Adrenal gland (tissue), 12 donors: ENCODE data around the gene RNF151. TPM values are rescaled to one million over a fixed set of nuclear protein-coding genes. Genes with fewer than 3 reads are reported as not detected.

Source experiments
- DNase-seq, 7 donors: peaks; one replicate each; pipeline ENCODE4 v3.0.0-alpha.2; 2019 to 2020
- H3K27ac ChIP-seq, 5 donors: fragments of 200-600 bp; sonication (generic) in 4 of 5; 1 replicate in 3 of 5; 2 replicates in 2 of 5; pipeline versions ENCODE4 v1.5.1 to v1.8.0; 2016 to 2020; ENCODE audit warnings: mild to moderate bottlenecking in 1 of 5
- H3K27me3 ChIP-seq: fragments of 200-600 bp; 2 replicates; pipeline ENCODE4 v1.8.0; 2021
- H3K36me3 ChIP-seq, 2 donors: fragments of 200-600 bp; replicated peaks in 1 of 2; 1 replicate in 1 of 2; 2 replicates in 1 of 2; pipeline versions ENCODE4 v1.5.1 to v1.8.0; 2018 to 2022
- H3K4me1 ChIP-seq, 2 donors: fragments of 200-600 bp; replicated peaks in 1 of 2; 1 replicate in 1 of 2; 2 replicates in 1 of 2; pipeline versions ENCODE4 v1.5.1 to v1.8.0; 2018 to 2021
- H3K4me3 ChIP-seq, 4 donors: fragments of 200-600 bp; sonication (generic) in 3 of 4; one replicate each; pipeline ENCODE4 v1.5.1; 2016 to 2018
- H3K9me3 ChIP-seq, 3 donors: fragments of 200-600 bp; sonication (generic) in 1 of 3; replicated peaks in 1 of 3; 1 replicate in 2 of 3; 2 replicates in 1 of 3; pipeline versions ENCODE4 v1.5.1 to v1.8.0; 2016 to 2021
- CTCF ChIP-seq, 6 experiments: fragments of 450-650 bp in 4 of 6; fragments of 200-600 bp in 2 of 6; sonication (generic) in 1 of 6; IDR thresholded peaks; 1 replicate in 5 of 6; 2 replicates in 1 of 6; pipeline versions ENCODE4 v1.5.1 to v1.8.0; 2016 to 2021; ENCODE audit warnings: antibody characterized with exemption in 6 of 6, mild to moderate bottlenecking in 2 of 6, moderate library complexity in 1 of 6
- POLR2A ChIP-seq, 2 donors: fragments of 450-650 bp; IDR thresholded peaks; one replicate each; pipeline ENCODE4 v1.6.1; 2017; ENCODE audit warnings: antibody characterized with exemption in 2 of 2, mild to moderate bottlenecking in 2 of 2, moderate library complexity in 1 of 2
- WGBS, 4 donors: extraction: QIAGEN DNeasy Blood & Tissue Kit in 2 of 4; methylation state at CpG; one replicate each; pipeline versions ENCODE4 v1.1.5 to v1.1.7; 2013 to 2017; 5-methylcytosine and 5-hydroxymethylcytosine counted together
- intact Hi-C, 2 donors: fragments of 100-400 bp; cut with DNase I; formaldehyde crosslinking; loops; one replicate each; pipeline versions ENCODE4 v1.14.1 to v1.15.0; 2022 to 2023
- polyA plus RNA-seq, 3 donors: library from polyadenylated mRNA; stranded (reverse); fragments of 200-250 nt in 2 of 3; fragments of 350-450 nt in 1 of 3; fragmentation: Illumina TruSeq in 1 of 3; extraction: RNeasy Lipid Tissue Mini Kit (QIAGEN cat#74804) in 1 of 3; gene quantifications; one replicate each; pipeline ENCODE4 v1.2.3, GENCODE V29; 2013 to 2014
- total RNA-seq, 9 donors: library from RNA; depleted of rRNA in 4 of 9; stranded (reverse); fragments of >200 nt in 4 of 9; fragments of 120-200 nt in 1 of 9; fragmentation: NEBNext Ultra II Directional in 1 of 9; extraction: Animal tissue kit (Norgen Biotek cat#: 25700) in 1 of 9; gene quantifications; one replicate each; pipeline versions ENCODE4 v1.1.0 to v1.2.4, GENCODE V29; 2013 to 2023
- donor health status: healthy with polysubstance abuse.
- donor health status: Bipolar disorder and iron deficiency.
- donor health status: DM: yes; HTN: yes; CAD: no.
- donor health status: DM: no; HTN: no; CAD: no.
- donor health status: DM: no; HTN: no; CAD: no.
- donor health status: DM: yes; HTN: yes; CAD: no.

RNF151 gene
- total and polyA plus RNA-seq, 12 donors = 0.20 to 0.64 (median 0.47) TPM; not detected in 9

- Histone ChIP-seq H3K36me3 (peaks cover 0 to 30% of the 10 kb centered on the region in 2 donors), H3K4me1 (peaks cover 7 to 21% of the 10 kb centered on the region in 2 donors), H3K4me3 (peak within 1 kb of the TSS; percentile 74 to 100 (median 93)), H3K27me3 (no peaks in the 10 kb centered on the region), H3K27ac (peak within 1 kb of the TSS; percentile 16 to 96 (median 79)), H3K9me3 (no peaks in the 10 kb centered on the region)
- peak; percentile 92 to 96 (median 94) for DNase-seq
- peak; percentile 84 to 89 for TF ChIP-seq POLR2A (IDR thresholded peaks at IDR 0.05)
- no peak for TF ChIP-seq CTCF (IDR thresholded peaks at IDR 0.05)
- intact Hi-C loops = no loop called here
- 0% methylated on average over 1 to 78 of the region's 78 CpGs for WGBS, 4 donors
These were observed 5.3 kb downstream of the RNF151 start, which contains the start of gene TBL3 for GRCh38 chr16:1971796-1972489. TSS of gene TBL3 (plus strand) at chr16:1972053. CDS start at chr16:1972165, 112 bp downstream.

GRCh38 chr16:1972490-1972877, 5.8 kb downstream of the RNF151 start:
- intact Hi-C loops = no loop called here
- H3K27me3 ChIP-seq = no peaks in the 10 kb centered on the region

GRCh38 chr16:1973461-1974156, 7.0 kb downstream of the RNF151 start:
- Histone ChIP-seq H3K4me3 (no peak overlapping the region), H3K4me1 (peaks cover 7 to 21% of the 10 kb centered on the region in 2 donors), H3K36me3 (peaks cover 0 to 46% of the 10 kb centered on the region in 2 donors), H3K9me3 (no peaks in the 10 kb centered on the region), H3K27ac (no peak overlapping the region), H3K27me3 (no peaks in the 10 kb centered on the region)
- intact Hi-C loops = no loop called here
- DNase-seq = no peak
- 84 to 94% (median 89%) methylated on average over 12 to 16 of the region's 16 CpGs for WGBS, 4 donors
- TF ChIP-seq CTCF (IDR thresholded peaks at IDR 0.05) (no peak), POLR2A (IDR thresholded peaks at IDR 0.05) (no peak)

More at GRCh38 chr16:1972490-1972877, 5.8 kb downstream of the RNF151 start:
- H3K4me3 ChIP-seq = peak overlapping the region; percentile 74 to 100 (median 93)
- TF ChIP-seq POLR2A (IDR thresholded peaks at IDR 0.05) (no peak), CTCF (IDR thresholded peaks at IDR 0.05) (no peak)
- peak overlapping the region in 1 of 5 donors; percentile 79 for H3K27ac ChIP-seq
- no peaks in the 10 kb centered on the region for H3K9me3 ChIP-seq
- H3K4me1 ChIP-seq = peaks cover 7 to 21% of the 10 kb centered on the region in 2 donors
- 2 to 17% (median 3%) methylated on average over 5 to 22 of the region's 22 CpGs for WGBS, 4 donors
- peak in 1 of 7 donors; percentile 27 for DNase-seq
- H3K36me3 ChIP-seq = peaks cover 0 to 35% of the 10 kb centered on the region in 2 donors
